SK-MEL-5 (cell line): ENCODE data around the gene CYP1B1. TPM values are rescaled to one million over a fixed set of nuclear protein-coding genes. Genes with fewer than 3 reads are reported as not detected.

Experiments used
- DNase-seq: peaks from one replicate; pipeline ENCODE4 v3.0.0-alpha.2; 2016; ENCODE audit warnings: low read depth, low spot score
- in situ Hi-C: cut with HindIII; loops from 2 replicates; pipeline ENCODE4 v1.10.0; 2016; ENCODE audit warnings: low sequenced_read_pairs, high pct_unique_total_duplicates, low pct_unique_long_range_greater_than_20kb
- total RNA-seq: library from RNA; depleted of rRNA; stranded (reverse); fragments of >200 nt; shearing (Covaris generic); gene quantifications from 2 replicates; pipeline ENCODE4 v1.2.3, GENCODE V29; 2014

CYP1B1 gene
- total RNA-seq, 1 experiment from 2014 or later: 0.08 TPM

- in situ Hi-C loops: no loop called here
- no peak for DNase-seq
Observed at GRCh38 chr2:38060236-38061018, 15.5 kb downstream of the CYP1B1 start.

GRCh38 chr2:38057651-38058410, 18.1 kb downstream of the CYP1B1 start:
- no peak for DNase-seq
- in situ Hi-C loops: no loop called here

- no peak for DNase-seq
- in situ Hi-C loops: no loop called here
Observed at GRCh38 chr2:38056216-38056615, 19.7 kb downstream of the CYP1B1 start.

- in situ Hi-C loops: no loop called here
Observed at GRCh38 chr2:38045811-38046210, 30.1 kb downstream of the CYP1B1 start.

DNA sequence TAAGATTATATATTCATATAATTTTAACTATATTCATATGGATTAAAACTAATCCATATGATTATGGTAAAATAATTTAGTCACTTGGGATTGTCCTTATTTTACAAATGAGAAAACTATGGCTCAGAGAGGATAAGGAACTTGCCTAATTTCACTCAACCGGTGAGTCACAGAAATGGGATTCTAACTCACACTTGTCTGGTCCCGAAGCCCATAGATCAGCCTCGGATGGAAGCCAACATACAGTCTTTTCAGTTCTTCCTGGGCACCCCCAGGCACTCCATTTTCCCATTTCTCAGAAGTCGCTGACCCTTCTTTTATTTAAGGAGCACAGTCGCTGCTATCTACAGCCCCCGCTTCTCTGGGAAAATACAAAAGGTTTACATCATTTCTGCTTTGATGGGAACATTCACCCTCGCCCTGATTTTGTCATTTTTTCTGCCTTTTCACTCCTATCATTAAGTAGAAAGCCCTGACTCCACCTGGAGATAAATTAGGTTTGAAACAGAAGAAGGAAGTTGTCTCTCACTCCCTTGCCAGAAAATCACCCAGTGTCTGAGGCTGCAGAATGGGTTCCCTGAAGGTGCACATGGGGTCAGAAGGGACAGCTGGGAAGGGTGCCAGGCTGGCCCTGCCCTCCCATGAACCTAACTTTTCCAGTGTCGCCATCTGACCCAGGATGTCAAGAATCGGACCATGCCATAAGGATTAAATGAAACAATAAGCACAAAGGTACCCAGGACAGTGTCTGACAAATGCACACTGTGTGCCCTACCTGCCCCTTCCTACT, 36.6 kb downstream of the CYP1B1 start:
- no peak for DNase-seq
- in situ Hi-C loops: no loop called here

More at GRCh38 chr2:38045811-38046210, 30.1 kb downstream of the CYP1B1 start:
- no peak for DNase-seq

- in situ Hi-C loops: no loop called here
- DNase-seq: no peak
Observed at GRCh38 chr2:38038682-38039081, 37.3 kb downstream of the CYP1B1 start.

GRCh38 chr2:38037757-38038621, 38.0 kb downstream of the CYP1B1 start:
- in situ Hi-C loops: no loop called here
- no peak for DNase-seq

GRCh38 chr2:38037325-38037724, 38.6 kb downstream of the CYP1B1 start:
- in situ Hi-C loops: no loop called here
- no peak for DNase-seq

GRCh38 chr2:38035968-38036367, 40.0 kb downstream of the CYP1B1 start:
- in situ Hi-C loops: no loop called here
- no peak for DNase-seq

DNA sequence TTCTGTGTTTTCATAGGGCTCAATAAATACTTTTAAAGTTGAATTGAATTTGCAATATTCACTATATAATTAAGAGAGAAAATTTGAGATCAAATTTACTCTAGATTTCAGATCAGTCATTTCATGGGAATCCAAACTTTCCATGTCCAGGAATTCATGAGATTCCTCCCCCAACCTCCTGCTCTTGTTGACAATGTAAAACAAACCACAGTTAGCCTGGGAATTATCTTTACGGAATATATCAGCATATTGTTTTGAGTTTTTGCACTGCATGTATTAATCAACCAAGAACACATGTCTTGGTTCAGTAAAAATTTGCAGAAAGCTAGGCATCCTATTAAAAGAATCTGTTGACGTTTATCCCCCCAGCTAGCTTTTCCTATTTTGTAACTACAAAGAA, 42.3 kb downstream of the CYP1B1 start:
- in situ Hi-C loops: no loop called here
- no peak for DNase-seq

DNA sequence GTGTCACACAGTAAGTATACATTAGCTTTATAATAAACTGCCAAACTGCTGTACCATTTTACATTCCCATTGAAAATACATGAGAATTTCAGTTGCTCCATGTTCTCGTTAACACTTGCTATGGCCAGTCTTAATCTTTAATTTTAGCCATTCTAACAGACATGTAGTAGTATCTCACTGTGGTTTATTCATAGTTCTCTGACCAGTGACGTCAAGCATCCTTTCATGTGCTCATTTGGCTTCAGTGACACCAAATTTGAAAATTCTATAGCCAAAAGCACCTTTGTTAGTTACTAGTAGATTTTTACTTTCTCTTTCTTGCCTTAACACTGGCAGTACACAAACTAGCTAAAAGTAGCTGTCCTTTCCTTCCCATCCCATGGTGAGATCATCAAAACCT, 43.0 kb downstream of the CYP1B1 start:
- in situ Hi-C loops: no loop called here
- peak; percentile 9 for DNase-seq

GRCh38 chr2:38030635-38031355, 45.2 kb downstream of the CYP1B1 start:
- in situ Hi-C loops: no loop called here

GRCh38 chr2:38029512-38029911, 46.4 kb downstream of the CYP1B1 start:
- in situ Hi-C loops: no loop called here
- DNase-seq: no peak

More at GRCh38 chr2:38030635-38031355, 45.2 kb downstream of the CYP1B1 start:
- no peak for DNase-seq

DNA sequence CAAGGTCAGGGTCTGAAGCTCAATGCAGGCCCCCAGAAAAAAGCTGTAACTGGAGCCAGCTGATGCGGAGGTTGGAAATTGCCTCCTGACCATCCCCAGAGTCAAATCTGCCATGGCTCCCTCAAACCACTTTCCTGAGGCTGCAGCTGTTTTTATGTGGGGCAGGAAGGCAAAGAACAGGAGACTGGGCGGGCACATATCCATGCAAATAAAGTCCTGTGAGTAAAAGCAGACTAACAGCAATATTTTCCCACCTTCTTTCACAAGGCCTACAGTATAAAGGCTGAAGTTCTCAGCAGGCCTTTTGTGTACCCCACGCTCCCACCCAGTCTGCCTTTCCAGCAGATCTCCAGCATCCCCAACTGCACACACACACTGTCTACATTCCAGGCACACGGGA, 47.1 kb downstream of the CYP1B1 start:
- in situ Hi-C loops: no loop called here
- DNase-seq: no peak

DNA sequence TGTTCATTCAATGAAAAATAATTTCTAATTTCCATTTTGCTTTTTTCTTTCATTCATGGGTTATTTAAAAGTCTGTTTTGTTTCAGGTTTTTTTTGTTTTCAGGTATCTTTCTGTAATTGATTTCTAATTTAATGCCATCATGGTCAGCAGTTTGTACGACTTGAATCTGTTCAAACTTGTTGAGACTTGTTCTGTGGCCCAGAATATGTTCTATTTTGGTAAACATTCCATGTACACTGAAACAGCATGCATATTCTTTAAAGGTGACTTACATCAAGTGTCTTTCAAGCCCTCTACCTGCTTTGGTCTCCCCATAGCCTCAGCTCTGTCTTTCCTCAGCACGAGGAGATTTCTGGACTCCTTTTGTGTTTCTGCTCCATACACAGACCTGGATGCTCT, 49.1 kb downstream of the CYP1B1 start:
- no peak for DNase-seq
- in situ Hi-C loops: no loop called here

GRCh38 chr2:38021589-38021988, 54.4 kb downstream of the CYP1B1 start:
- no peak for DNase-seq
- in situ Hi-C loops: no loop called here
